ENCODE results near the gene HJURP.
"Not testable (repeated sequence)": the region's sequence is repeated elsewhere in the genome, so short reads cannot be mapped to it uniquely, and the experiment has no call there.

The HJURP gene
- total RNA-seq: 0.19 to 1.0 (median 0.35) reads per million in 3 donors

DNA sequence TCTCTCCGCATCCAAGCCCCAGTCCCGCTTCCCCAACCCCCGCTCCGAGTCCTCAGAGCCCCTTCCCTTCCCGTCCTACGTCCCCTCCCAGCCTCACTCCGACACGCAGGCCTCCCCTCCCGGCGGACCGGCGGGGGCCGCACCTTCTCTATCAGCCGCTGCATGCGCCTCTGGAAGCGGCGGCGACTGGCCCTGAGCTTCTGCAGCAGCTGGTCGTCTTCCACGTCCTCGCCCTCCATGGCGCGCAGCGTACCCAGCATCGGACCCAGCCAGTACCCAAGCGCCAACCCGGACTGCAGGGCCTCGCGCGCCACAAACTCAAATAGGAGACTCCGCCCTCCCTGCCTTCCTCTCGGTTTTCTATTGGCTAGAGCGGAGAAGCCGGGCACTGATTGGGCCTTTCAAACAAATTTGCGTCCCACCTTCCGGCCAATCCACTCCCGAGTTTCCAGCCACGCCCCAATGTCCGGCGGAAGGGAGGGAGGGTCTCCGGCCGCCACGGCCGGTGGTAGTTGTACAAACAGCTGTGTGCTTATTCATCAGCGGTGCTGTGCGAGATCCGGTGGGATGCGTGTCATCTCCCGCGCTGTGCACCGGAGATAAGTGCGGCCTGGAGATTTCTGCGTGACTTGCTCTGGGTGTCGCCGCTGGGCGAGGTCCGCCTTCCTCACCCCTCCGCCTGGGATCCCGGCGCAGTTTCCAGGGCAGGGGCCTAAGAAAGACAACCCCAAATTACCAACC lies at the start of gene HJURP:
Gene HJURP, minus strand, starts transcription at position 295 of the 741 bp plus-strand sequence. Its CDS starts 35 bp downstream, at position 260.
- H3K27me3 ChIP-seq (replicated peaks; ENCODE audit: control insufficient read depth, insufficient read depth, low read length, poor library complexity, severe bottlenecking): no peaks in the 10 kb centered on the region
- no peaks in the 10 kb centered on the region for H3K36me3 ChIP-seq (ENCODE audit: control insufficient read depth, insufficient read depth, low read length)
- DNase-seq: peak; percentile 79 to 86 (median 83)
- no peak within 1 kb of the TSS for H3K27ac ChIP-seq (ENCODE audit: insufficient read depth, low read length, poor library complexity, severe bottlenecking)
- peak within 1 kb of the TSS; percentile 69 for H3K4me3 ChIP-seq (ENCODE audit: insufficient read depth, low read depth, low read length, poor library complexity, severe bottlenecking)
- peaks cover 5% of the 10 kb centered on the region for H3K4me1 ChIP-seq (ENCODE audit: control insufficient read depth, insufficient read depth, low read length, poor library complexity, severe bottlenecking)
- H3K9me3 ChIP-seq (ENCODE audit: control insufficient read depth, low read length): no peaks in the 10 kb centered on the region

DNA sequence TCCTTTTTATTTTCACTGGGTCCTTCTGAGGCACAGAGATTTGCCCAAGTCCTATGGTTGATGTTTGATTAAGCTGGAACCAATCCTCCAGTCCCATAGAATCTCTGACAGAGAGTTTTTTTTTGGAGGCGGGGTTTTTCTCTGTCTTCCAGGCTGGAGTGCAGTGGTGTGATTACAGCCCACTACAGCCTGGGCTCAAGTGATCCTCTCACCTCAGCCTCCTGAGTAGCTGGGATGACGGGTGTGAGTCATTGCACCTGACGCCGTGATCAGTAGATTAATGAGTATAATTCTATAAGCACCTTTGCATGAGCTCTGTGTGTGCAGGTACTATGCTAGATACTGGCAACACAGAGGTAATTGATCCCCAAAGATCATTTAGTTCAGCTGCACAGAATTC lies 47.5 kb upstream of the HJURP start:
- no peak overlapping the region for H3K4me3 ChIP-seq (ENCODE audit: insufficient read depth, low read depth, low read length, poor library complexity, severe bottlenecking)
- DNase-seq: no peak
- H3K9me3 ChIP-seq (ENCODE audit: control insufficient read depth, low read length): no peaks in the 10 kb centered on the region
- no peaks in the 10 kb centered on the region for H3K36me3 ChIP-seq (ENCODE audit: control insufficient read depth, insufficient read depth, low read length)
- H3K27ac ChIP-seq (ENCODE audit: insufficient read depth, low read length, poor library complexity, severe bottlenecking): no peak overlapping the region
- no peaks in the 10 kb centered on the region for H3K27me3 ChIP-seq (replicated peaks; ENCODE audit: control insufficient read depth, insufficient read depth, low read length, poor library complexity, severe bottlenecking)
- H3K4me1 ChIP-seq (ENCODE audit: control insufficient read depth, insufficient read depth, low read length, poor library complexity, severe bottlenecking): peaks cover 5% of the 10 kb centered on the region

- Histone ChIP-seq H3K36me3 (ENCODE audit: control insufficient read depth, insufficient read depth, low read length) (no peaks in the 10 kb centered on the region), H3K4me3 (ENCODE audit: insufficient read depth, low read depth, low read length, poor library complexity, severe bottlenecking) (no peak overlapping the region), H3K27ac (ENCODE audit: insufficient read depth, low read length, poor library complexity, severe bottlenecking) (no peak overlapping the region), H3K9me3 (ENCODE audit: control insufficient read depth, low read length) (no peaks in the 10 kb centered on the region), H3K4me1 (ENCODE audit: control insufficient read depth, insufficient read depth, low read length, poor library complexity, severe bottlenecking) (peaks cover 5% of the 10 kb centered on the region), H3K27me3 (replicated peaks; ENCODE audit: control insufficient read depth, insufficient read depth, low read length, poor library complexity, severe bottlenecking) (no peaks in the 10 kb centered on the region)
- no peak for DNase-seq
These were observed 47.0 kb upstream of the HJURP start for GRCh38 chr2:233901367-233901766.

DNA sequence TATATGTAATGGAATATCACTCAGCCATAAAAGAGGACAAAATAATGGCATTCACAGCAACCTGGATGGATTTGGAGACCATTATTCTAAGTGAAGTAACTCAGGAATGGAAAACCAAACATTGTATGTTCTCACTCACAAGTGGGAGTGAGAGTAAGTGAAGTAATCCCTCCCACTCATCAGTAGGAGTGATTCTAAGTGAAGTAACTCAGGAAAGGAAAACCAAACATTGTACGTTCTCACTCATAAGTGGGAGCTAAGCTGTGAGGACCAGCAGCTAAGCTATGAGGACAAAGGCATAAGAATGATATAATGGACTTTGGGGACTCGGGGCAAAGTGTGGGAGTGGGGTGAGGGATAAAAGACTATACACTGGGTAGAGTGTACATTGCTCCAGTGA lies 41.9 kb upstream of the HJURP start:
- not testable (repeated sequence) for H3K27me3 ChIP-seq (replicated peaks; ENCODE audit: control insufficient read depth, insufficient read depth, low read length, poor library complexity, severe bottlenecking); H3K27ac ChIP-seq (ENCODE audit: insufficient read depth, low read length, poor library complexity, severe bottlenecking); H3K36me3 ChIP-seq (ENCODE audit: control insufficient read depth, insufficient read depth, low read length); DNase-seq; H3K4me3 ChIP-seq (ENCODE audit: insufficient read depth, low read depth, low read length, poor library complexity, severe bottlenecking); H3K4me1 ChIP-seq (ENCODE audit: control insufficient read depth, insufficient read depth, low read length, poor library complexity, severe bottlenecking); H3K9me3 ChIP-seq (ENCODE audit: control insufficient read depth, low read length)

GRCh38 chr2:233892793-233893192 lies 38.5 kb upstream of the HJURP start:
- no peak overlapping the region for H3K4me3 ChIP-seq (ENCODE audit: insufficient read depth, low read depth, low read length, poor library complexity, severe bottlenecking)
- no peaks in the 10 kb centered on the region for H3K4me1 ChIP-seq (ENCODE audit: control insufficient read depth, insufficient read depth, low read length, poor library complexity, severe bottlenecking)
- H3K27ac ChIP-seq (ENCODE audit: insufficient read depth, low read length, poor library complexity, severe bottlenecking): no peak overlapping the region
- peaks cover 10% of the 10 kb centered on the region for H3K27me3 ChIP-seq (replicated peaks; ENCODE audit: control insufficient read depth, insufficient read depth, low read length, poor library complexity, severe bottlenecking)
- H3K9me3 ChIP-seq (ENCODE audit: control insufficient read depth, low read length): no peaks in the 10 kb centered on the region
- DNase-seq: no peak
- H3K36me3 ChIP-seq (ENCODE audit: control insufficient read depth, insufficient read depth, low read length): no peaks in the 10 kb centered on the region

- Histone ChIP-seq H3K9me3 (ENCODE audit: control insufficient read depth, low read length) (no peaks in the 10 kb centered on the region), H3K4me3 (ENCODE audit: insufficient read depth, low read depth, low read length, poor library complexity, severe bottlenecking) (no peak overlapping the region), H3K36me3 (ENCODE audit: control insufficient read depth, insufficient read depth, low read length) (no peaks in the 10 kb centered on the region), H3K4me1 (ENCODE audit: control insufficient read depth, insufficient read depth, low read length, poor library complexity, severe bottlenecking) (no peaks in the 10 kb centered on the region), H3K27ac (ENCODE audit: insufficient read depth, low read length, poor library complexity, severe bottlenecking) (no peak overlapping the region), H3K27me3 (replicated peaks; ENCODE audit: control insufficient read depth, insufficient read depth, low read length, poor library complexity, severe bottlenecking) (peaks cover 8% of the 10 kb centered on the region)
- DNase-seq: no peak
These were observed 28.0 kb upstream of the HJURP start for GRCh38 chr2:233882353-233882752.

- not testable (repeated sequence) for H3K4me1 ChIP-seq (ENCODE audit: control insufficient read depth, insufficient read depth, low read length, poor library complexity, severe bottlenecking); H3K9me3 ChIP-seq (ENCODE audit: control insufficient read depth, low read length); H3K27ac ChIP-seq (ENCODE audit: insufficient read depth, low read length, poor library complexity, severe bottlenecking); H3K36me3 ChIP-seq (ENCODE audit: control insufficient read depth, insufficient read depth, low read length); H3K27me3 ChIP-seq (replicated peaks; ENCODE audit: control insufficient read depth, insufficient read depth, low read length, poor library complexity, severe bottlenecking); H3K4me3 ChIP-seq (ENCODE audit: insufficient read depth, low read depth, low read length, poor library complexity, severe bottlenecking); DNase-seq
These were observed 17.8 kb upstream of the HJURP start for GRCh38 chr2:233872125-233872524.

GRCh38 chr2:233871432-233871831 lies 17.1 kb upstream of the HJURP start:
- no peak for DNase-seq
- no peaks in the 10 kb centered on the region for H3K27me3 ChIP-seq (replicated peaks; ENCODE audit: control insufficient read depth, insufficient read depth, low read length, poor library complexity, severe bottlenecking)
- no peaks in the 10 kb centered on the region for H3K36me3 ChIP-seq (ENCODE audit: control insufficient read depth, insufficient read depth, low read length)
- H3K27ac ChIP-seq (ENCODE audit: insufficient read depth, low read length, poor library complexity, severe bottlenecking): no peak overlapping the region
- H3K4me3 ChIP-seq (ENCODE audit: insufficient read depth, low read depth, low read length, poor library complexity, severe bottlenecking): no peak overlapping the region
- H3K4me1 ChIP-seq (ENCODE audit: control insufficient read depth, insufficient read depth, low read length, poor library complexity, severe bottlenecking): no peaks in the 10 kb centered on the region
- H3K9me3 ChIP-seq (ENCODE audit: control insufficient read depth, low read length): no peaks in the 10 kb centered on the region

DNA sequence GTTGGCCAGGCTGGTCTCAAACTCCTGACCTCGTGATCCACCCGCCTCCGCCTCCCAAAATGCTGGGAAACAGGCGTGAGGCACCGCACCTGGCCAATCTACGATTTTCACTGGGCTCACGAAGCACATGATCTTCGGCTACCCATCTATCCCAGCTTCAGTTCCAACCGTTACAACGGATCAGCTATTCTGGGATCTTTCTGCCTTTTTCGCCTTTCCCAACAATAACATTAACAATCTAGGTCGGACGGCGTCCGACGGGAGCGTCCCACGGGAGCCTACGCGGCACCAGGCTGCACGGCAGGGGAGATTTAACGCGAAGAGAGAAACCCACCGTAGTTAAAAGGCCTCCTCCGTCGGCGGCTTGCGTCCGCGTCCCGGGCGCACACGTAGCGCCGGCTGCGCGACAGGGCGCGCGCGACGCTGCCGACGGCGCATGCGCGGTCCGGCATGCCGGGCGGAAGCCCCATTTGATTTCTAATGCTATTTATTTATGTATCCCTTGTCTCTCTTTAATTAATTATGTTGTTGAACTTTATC lies 13.7 kb upstream of the HJURP start, which contains the start of gene MSL3B:
Gene MSL3B, minus strand, starts transcription at position 394 of the 540 bp plus-strand sequence.
- Histone ChIP-seq H3K27me3 (replicated peaks; ENCODE audit: control insufficient read depth, insufficient read depth, low read length, poor library complexity, severe bottlenecking) (no peaks in the 10 kb centered on the region), H3K4me3 (ENCODE audit: insufficient read depth, low read depth, low read length, poor library complexity, severe bottlenecking) (peak within 1 kb of the TSS; percentile 57), H3K9me3 (ENCODE audit: control insufficient read depth, low read length) (no peaks in the 10 kb centered on the region), H3K4me1 (ENCODE audit: control insufficient read depth, insufficient read depth, low read length, poor library complexity, severe bottlenecking) (no peaks in the 10 kb centered on the region), H3K36me3 (ENCODE audit: control insufficient read depth, insufficient read depth, low read length) (no peaks in the 10 kb centered on the region), H3K27ac (ENCODE audit: insufficient read depth, low read length, poor library complexity, severe bottlenecking) (no peak within 1 kb of the TSS)
- peak in 2 of 3 donors; percentile 26 to 43 for DNase-seq

GRCh38 chr2:233866479-233866878 lies 12.1 kb upstream of the HJURP start:
- DNase-seq: no peak
- Histone ChIP-seq H3K27ac (ENCODE audit: insufficient read depth, low read length, poor library complexity, severe bottlenecking) (no peak overlapping the region), H3K9me3 (ENCODE audit: control insufficient read depth, low read length) (no peaks in the 10 kb centered on the region), H3K4me1 (ENCODE audit: control insufficient read depth, insufficient read depth, low read length, poor library complexity, severe bottlenecking) (no peaks in the 10 kb centered on the region), H3K36me3 (ENCODE audit: control insufficient read depth, insufficient read depth, low read length) (no peaks in the 10 kb centered on the region), H3K4me3 (ENCODE audit: insufficient read depth, low read depth, low read length, poor library complexity, severe bottlenecking) (no peak overlapping the region), H3K27me3 (replicated peaks; ENCODE audit: control insufficient read depth, insufficient read depth, low read length, poor library complexity, severe bottlenecking) (no peaks in the 10 kb centered on the region)
